ENCODE measurements around the gene DHODH.
A peak's percentile ranks its signal among the peaks of the same experiment; 100 is the strongest.
"Not testable (repeated sequence)": the region's sequence is repeated elsewhere in the genome, so short reads cannot be mapped to it uniquely, and the experiment has no call there.

DHODH gene

DNA sequence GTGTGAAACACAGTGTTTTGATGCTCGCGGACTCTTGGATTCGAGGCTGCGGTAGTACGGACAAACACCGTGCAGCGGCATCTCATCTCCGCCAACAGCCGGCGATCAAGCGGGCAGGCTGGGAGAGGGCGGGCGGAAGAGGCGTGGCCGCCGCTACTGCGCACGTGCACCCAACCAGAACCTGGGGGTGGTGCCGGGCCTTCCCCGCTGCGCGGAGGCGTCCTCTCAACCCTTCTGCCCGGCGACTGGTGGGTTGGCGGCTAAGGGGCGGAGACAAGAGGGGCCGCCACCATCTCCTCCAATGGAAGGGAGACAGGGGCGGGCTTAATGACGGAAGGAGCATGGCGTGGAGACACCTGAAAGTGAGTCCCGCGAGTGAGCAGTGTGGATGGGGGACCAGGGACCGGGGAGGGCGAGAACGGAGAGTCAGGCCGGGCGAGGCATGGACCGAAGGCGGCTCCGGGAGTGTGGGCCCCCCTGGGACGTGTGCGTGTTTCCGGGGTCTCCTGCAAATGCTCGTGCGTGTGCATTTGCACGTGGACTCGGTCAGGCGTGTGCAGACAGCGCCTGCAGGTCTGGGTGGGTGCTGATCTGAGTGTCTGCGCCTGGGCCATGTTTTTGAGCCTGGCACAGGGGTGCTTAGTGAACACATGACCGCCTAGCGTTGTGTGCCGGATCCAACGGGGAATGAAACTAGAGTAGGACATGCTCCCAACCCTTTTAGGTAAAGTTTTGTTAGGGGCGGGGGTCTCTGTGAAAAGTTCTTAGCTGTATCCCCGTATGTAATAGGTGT, at the start of gene DHODH:
Gene DHODH, plus strand, starts transcription at position 321 of the 793 bp plus-strand sequence. Its CDS starts 21 bp downstream, at position 342.
- peak; percentile 98 for DNase-seq

DNA sequence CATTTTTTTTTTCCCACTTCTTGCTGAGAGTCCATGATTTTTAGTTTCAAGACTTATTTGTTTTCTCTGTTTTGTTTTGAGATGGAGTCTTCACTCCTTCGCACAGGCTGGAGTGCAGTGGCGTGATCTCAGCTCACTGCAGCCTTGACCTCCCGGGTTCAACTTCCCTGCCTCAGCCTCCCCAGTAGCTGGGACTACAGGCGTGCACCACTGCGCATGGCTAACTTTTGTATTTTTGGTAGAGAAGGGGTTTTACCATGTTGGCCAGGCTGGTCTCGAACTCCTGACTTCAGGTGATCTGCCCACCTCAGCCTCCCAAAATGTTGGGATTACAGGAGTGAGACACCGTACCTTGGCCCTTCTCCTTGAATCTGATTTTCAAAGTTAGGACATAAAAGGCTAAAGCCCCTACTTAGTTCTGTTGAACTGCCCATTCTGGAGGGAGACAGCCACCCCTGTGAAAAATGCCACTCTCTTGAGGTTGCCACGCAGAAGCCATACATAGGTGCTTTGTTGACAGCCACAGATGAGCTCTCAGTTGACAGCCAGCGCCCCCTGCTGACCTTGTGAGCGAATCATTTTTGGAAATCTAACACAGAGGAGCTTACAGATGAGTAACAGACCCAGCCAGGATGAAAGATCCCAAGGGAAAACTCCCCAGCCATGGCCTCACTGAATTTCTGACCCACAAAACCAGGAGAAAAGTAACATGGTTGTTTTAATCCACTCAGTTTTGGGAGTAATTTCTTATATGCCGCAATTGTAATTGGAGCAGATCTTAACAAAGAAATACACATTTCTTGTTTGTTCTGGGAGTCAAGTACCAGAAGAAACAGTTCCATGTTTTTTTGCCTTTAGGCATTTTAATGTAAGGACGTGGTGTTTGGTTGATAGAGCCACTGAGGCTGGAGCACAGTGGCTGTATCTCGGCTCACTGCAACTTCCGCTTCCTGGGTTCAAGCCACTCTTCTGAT, 47.2 kb upstream of the DHODH start:
- DNase-seq = peak; percentile 85 to 87

DNA sequence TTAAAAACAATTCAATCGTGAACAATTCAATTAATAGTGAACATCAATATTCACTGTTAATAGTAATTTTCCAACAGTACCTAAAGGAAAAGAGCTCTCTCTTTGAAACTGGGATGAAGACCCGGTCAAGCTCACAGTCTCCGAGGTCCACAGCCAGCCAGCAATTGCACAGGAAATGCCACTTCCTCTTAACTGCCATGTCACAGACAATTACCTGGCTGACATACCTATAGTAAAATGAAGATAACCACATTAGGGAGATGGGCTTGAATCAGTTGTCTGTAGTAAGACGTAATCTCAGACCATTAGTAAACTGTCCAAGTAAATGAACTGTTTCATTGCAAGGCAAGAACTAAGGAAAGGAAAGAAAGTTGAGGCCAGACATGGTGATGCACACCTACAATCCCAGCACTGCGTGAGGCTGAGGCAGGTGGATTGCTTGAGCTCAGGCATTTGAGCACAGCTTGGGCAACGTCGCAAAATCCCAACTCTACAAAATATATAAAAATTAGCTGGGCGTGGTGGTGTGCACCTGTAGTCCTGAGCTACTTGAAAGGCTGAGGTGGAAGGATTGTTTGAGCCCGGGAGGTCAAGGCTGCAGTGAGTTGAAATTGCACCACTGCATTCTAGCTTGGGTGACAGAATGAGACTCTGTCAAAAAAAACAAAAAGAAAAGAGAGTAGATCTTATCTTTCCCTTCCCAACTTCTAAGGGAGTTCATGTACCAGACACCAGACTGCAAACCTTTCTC, 45.2 kb upstream of the DHODH start:
- no peak for DNase-seq

DNA sequence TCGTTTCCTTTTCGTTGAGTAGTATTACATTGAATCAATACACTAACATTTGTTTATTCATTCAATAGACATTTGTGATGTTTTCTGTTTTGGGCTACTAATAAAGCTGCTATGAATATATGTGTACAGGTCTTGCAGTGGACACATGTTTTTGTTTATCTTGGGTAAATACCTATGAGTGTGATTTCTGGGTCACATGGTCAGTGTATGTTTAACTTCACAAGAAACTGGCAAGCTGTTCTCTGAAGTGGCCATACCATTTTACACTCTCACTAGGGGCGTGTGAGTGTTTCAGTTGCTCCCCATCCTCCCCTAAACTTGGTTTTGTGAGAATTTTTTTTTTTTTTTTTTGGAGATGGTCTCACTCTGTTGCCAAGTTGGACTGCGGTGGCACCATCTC, 43.3 kb upstream of the DHODH start:
- DNase-seq = no peak

DNA sequence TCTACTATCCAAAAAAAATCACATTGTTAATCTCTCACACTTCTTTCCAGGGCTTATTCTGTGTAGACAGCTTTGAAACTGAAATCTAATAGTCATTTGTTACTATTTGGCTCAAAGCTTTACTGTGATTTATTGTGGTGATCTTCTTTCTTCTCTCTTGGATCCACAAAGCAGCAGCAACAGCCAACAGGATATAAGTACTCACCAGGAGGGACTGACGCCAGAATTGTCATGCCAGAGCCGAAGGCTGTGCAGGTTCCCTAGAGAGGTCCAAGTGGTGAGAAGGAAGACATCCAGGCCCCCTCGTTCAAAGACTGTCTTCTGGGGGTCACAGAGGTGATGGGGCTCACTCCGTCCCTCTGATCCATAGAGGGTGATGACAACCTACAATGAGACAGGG, 41.6 kb upstream of the DHODH start:
- DNase-seq = no peak

DNA sequence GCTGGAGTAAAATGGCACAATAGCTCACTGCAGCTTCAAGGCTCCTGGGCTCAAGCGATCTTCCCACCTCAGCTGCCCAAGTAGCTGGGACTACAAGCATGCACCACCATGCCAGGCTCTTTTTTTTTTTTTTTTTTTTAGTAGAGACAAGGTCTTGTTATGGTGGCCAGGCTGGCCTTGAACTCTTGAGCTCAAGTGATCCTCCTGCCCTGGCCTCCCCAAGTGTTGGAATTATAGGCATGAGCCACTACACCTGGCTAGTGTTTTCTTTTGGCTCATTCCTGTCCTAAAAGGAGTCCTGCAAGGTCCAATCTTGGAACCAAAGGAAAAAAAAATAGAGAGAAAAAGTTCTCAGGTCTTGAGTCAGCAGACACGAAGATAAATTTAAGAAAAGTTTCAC, 39.2 kb upstream of the DHODH start:
- no peak for DNase-seq

DNA sequence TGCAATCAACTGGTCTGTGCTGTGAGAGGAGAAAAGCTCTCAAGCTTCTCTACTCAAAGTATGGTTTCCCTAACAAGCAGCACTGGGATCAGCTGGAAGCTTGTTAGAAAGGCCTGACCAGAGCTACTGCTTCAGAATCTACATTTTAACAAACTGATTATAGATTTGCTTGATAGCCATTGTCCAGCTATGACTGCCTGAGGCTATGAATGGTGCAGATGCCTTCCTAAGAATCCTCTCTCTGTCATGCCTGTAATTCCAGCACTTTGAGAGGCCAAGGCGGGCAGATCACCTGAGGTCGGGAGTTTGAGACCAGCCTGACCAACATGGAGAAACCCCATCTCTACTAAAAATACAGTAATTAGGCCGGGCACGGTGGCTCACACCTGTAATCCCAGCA, 37.0 kb upstream of the DHODH start:
- no peak for DNase-seq

DNA sequence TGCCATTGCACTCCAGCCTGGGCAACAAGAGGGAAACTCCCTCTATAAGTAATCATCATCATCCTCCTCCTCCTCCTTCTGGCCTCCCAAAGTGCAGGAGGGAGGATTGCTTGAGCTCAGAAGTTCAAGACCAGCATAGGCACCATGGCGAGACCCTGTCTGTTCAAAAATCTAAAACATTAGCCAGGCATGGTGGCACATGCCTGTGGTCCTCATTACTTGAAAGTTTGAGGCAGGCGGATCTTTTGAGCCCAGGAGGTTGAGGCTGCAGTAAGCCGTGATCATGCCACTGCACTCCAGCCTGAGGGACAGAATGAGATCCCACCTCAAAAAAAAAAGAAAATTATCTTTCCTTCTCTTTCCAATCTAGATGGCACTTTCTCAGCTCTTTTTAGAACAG, 36.2 kb upstream of the DHODH start:
- no peak for DNase-seq

DNA sequence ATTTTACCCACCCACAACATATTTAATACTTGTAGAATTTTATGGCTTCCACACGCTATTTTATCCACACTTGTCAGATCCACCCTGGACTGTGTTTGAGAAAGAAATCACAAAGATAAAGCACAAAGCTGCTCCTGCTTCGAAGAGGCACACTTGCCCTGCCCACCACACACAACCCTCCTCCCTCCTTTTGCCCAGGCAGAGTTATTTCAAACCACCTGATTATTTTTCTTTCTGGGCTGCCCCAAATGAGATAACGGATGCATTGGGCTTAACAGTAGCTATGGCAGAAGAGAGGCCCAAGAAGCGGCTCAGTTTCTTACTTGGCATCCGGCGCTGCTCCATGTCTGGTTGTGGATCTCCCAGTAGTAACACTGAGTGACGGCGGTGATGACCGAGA, 35.5 kb upstream of the DHODH start:
- DNase-seq = no peak

DNA sequence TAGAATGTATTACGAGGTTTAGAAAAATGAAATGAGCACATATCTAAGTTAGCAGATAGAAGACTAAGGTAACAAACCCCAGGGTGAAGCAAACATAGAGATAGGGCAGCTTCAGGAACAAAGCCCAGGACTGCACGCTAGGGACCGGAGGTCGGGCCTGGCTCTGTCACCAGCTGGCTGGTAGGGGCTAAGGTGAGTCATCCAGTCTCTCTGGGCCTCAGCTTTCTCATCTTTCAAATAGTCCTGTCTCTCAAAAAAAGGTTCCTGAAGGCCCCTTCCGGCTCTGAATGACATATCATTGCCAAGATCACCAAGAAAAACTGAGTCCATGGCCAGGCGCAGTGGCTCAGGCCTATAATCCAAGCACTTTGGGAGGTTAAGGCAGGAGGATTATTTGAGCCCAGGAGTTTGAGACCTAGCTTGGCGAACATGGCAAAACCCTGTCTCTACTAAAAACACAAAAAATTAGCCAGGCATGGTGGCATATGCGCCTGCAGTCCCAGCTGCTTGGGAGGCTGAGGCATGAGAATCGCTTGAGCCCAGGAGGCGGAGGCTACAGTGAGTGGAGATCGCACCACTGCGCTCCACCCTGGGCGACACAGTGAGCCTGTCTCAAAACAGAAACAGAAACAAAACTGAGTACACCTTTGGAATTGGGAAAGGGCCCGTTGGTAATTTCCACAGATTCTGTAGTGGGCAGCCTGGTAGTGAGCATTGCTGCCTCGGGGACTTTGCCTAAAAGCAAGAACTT, 34.3 kb upstream of the DHODH start:
- DNase-seq = no peak

DNA sequence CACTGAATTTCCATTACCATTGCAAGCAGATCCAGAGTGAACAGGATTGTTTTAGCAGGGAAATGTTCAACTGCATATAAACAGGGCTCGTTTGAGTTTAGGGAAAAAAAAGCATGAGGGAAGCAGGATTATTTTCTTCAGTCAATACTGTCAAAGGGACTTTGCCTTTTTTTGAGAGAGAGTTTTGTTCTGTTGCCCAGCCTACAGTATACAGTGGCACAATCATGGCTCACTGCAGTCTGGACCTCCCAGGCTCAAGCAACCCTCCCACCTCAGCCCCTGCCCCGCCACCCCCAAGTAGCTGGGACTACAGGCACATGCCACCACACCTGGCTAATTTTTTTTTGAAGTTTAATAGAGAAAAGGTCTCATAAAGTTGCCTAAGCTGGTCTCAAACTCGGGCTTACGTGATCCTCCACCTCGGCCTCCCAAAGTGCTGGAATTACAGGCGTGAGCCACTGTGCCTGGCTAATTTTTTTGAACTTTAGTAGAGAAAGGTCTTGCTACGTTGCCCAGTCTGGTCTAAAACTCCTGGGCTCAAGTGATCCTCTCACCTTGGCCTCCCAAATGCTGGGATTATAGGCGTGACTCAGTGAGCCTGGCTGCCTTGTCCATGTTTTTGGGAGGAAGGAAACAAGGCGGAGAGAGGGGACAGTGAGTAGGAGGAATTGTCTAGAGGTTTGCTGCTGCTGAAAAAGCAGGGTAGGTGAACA, 23.1 kb upstream of the DHODH start:
- no peak for DNase-seq

DNA sequence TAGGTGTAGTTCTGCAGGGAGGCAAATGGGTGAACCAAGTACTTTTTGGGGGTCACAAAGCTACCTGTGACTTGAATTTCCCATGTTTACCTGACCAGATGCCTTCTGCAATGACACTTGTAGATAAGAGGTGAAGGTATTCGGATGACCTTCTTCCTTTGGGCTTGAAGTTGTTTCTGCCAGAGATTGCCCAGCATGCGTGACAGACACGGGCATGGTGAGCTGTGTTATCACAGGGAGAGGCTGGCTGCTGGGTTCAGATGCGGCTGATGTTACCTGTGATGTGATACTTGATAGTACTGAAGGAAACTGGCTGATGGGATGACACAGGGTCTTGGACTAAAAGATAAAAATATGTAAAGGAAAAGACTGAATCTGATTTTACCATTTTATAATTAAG, 22.4 kb upstream of the DHODH start:
- DNase-seq = no peak

DNA sequence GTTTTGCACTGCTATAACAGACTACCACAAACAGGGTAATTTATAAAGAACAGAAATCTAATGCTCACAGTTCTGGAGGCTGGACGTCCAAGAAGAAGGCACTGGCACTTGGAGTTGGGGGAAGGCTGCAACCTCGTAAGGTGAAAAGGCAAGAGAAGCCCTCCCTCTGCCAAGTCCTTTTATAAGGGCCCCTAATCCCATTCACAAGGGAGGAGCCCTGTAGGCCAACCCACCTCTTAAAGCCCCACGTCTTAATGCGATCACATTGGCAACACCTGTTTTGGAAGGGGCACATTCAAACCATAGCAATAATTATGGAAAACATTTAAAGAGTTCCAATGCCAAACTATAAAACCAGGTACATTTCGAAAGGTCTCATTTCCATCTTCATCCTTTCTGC, 13.5 kb upstream of the DHODH start:
- DNase-seq = no peak

DNA sequence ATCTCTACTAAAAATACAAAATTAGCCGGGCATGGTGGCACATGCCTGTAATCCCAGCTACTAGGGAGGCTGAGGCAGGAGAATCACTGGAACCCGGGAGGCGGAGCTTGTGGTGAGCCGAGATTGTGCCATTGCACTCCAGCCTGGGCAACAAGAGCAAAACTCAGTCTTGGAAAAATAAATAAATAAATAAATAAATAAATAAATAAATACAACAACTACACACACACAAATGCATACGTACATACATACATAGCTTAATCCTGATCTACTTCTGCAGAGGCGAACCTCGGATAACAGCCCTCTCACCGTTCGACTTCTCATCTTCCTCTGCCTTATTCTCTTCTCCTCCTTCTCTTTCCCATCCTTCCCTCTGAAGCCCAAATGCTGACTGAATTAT, 11.0 kb upstream of the DHODH start:
- not testable (repeated sequence) for DNase-seq

DNA sequence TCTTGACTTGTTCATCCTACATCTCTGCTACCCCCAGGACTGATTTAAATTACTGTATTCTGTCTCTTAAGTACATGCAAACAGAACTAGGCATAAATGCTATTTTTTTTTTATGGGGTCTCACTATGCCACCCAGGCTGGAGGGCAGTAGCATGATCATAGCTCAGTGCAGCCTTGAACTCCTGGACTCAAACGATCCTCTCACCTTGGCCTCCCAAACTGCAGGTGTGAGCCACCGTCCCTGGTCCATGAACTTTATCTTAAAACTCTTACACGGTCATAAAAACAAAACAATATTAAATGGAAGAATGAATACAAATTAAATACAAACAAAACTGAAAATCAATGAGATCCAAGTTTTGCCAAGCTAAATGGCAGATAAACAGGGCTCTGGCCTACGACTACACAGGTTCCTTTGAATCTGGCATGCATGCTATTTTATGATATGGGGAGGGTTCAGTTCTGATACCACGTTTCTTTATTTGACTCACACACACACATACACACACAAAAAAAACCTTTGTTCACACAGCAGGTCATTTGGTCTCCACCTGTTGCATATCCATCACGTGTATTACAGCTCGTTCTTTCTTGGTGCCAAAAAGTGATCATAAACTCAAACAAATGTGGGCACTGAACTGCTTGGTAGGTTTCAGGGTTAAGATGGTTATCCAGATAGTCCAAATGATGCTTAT, 7.2 kb upstream of the DHODH start:
- no peak for DNase-seq

DNA sequence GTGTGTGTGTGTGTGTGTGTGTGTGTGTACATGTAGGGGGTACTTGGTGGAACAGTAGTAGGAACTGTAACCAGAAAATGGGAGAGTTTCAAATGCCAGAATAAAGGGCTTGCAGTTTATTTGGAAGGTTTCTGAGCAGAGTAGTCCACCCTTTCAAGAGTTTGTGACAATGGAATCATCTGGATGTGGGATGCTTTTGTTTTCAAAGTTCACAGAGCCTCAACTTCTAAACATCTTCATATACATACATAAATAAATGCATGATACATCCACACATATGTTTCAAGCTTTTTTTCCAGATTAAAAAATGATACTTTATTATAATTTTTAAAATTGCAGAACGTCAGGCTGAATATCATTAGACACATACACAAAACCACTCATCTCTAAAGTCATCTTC, 5.9 kb upstream of the DHODH start:
- no peak for DNase-seq

DNA sequence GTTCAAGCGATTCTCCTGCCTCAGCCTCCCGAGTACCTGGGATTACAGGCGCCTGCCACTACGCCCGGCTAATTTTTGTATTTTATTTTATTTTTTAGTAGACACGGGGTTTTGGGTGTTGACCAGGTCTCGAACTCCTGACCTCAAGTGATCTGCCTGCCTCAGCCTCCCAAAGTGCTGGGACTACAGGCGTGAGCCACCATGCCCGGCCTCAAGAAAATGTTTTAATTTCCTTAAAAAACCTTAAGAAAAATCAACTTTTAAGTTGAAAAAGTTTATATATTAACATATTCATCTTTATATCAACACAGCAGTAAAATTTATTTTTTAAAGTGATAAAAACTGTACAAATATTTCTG, 500 bp upstream of the DHODH start:
- DNase-seq = not testable (repeated sequence)

DNA sequence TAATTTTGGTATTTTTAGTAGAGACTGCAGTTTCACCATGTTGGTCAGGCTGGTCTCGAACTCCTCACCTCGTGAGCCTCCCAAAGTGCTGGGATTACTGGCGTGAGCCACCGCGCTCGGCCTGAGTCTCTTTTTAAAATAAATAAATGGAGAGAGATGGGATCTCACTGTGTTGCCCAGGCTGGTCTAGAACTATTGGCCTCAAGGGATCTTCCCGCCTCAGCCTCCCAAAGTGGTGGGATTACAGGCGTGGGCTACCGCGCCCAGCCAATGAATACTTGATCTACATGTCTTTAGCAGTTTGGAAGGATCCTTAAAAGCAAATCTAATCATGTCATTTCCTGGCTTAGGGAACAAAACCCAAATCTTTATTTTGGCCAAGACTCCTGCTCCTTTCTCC, 1.2 kb downstream of the DHODH start:
- DNase-seq = no peak

DNA sequence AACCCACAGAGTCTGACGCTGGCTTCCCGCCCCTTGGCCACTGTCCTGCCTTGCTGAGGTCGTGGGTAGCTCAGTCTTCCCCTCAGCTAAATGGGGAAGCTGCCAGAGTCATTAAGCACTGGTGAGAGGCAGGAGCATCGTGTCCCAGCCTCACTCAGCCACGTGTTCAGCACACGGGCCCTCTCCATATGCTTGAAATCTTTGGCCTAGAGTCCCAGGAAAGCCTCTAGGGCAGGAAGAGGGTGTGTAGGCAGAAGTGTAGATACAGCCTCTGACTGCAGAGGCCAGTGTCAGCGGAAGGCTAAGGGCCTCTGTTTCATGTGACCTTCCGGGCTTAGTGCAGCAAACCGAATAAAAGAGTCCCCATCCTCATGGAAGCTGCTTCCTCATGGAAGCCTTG, 4.1 kb downstream of the DHODH start:
- no peak for DNase-seq

DNA sequence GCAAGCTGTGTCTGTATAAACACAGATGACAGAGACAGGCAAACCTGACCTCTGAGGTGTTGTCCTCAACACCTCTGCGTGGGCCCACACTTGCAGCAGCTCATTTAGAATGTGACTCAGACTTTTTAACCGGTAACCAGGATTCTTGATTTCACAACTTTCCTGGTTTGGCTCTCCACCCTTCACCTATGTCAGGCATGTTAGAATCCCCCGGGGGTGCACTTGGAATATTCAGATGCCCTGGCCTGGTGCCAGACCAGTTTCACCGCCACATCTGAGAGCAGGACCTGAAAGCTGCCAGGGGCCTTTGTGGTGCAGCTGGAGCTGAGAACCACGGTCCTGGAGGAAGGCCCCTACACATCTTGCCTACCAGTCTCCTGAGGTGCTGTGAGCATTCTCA, 4.8 kb downstream of the DHODH start:
- peak in 1 of 2 donors; percentile 8 for DNase-seq

DNA sequence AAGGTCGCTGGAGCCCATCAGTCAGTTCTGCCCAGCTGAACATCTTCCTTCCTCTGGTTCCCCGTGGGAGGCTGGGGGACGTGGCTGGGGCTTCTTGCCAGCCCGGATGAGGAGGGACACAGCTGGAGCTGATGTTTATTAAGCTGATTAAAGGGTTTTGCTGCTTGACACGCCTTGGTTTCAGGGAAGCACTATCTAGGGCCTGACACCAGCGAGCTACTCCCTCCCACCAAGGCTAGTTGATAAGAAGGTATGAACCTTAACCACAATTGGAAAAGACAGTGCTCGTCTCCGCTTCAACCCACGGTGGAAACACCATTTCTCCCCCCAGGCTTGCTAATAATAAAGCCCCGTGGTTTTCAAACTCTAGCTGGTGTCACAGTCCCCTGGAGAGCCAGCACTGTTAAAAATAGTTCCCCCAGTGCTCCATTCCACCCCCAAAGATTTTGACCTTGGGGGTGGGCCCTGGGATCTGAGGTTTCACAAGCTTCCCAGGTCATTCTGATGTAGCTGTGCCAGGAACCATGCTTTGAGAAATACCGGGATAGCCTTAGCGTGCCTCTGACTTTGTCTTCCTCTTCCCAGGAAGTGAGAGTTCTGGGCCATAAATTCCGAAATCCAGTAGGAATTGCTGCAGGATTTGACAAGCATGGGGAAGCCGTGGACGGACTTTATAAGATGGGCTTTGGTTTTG, 5.5 kb downstream of the DHODH start:
- DNase-seq = no peak

All from stimulated activated CD4-positive, alpha-beta T cell treated with anti-CD3 and anti-CD28 coated beads, Interleukin-2, amount 100 ng/mL, for 24 hours (primary cell).